Measurements from ENCODE around the gene TXLNG.
"Not testable (repeated sequence)": the region's sequence is repeated elsewhere in the genome, so short reads cannot be mapped to it uniquely, and the experiment has no call there.

TXLNG gene

DNA sequence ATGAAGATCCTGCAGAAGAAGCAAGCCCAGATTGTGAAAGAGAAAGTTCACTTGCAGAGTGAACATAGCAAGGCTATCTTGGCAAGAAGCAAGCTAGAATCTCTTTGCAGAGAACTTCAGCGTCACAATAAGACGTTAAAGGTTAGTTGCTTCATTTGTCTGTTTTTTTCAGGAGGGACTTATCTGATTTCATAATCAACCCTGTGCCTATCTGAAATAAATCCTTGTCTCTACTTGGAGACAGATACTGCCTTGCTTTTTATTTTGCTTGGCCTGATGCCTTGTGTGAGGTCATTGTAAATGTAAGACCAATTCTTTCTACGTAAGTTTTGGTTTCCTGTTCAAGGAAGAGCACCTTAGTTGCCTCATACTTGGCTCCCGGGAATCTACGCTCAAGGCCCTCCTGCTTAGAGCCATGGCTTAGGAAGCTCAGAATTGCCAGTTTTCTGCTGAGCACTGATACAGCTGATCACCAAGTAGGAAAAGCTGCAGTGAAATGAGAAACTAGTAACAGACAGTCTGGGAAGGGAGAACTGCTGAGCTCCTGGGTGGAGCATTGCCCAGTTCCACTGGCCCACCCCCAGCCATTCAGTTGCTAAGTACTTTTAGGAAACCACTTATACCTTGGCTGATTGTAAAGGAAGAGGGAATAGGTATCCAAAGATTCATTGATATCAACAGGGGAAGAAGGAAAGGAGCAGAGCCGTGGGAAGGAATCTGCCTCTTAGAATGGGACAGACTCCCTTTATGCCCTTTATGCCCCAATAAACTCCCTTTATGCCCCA lies 42.0 kb downstream of the TXLNG start:
- DNase-seq: no peak
- in situ Hi-C loops (cut with MboI; ENCODE audit: low pct_unique_long_range_greater_than_20kb, low sequenced_read_pairs): no loop called here

DNA sequence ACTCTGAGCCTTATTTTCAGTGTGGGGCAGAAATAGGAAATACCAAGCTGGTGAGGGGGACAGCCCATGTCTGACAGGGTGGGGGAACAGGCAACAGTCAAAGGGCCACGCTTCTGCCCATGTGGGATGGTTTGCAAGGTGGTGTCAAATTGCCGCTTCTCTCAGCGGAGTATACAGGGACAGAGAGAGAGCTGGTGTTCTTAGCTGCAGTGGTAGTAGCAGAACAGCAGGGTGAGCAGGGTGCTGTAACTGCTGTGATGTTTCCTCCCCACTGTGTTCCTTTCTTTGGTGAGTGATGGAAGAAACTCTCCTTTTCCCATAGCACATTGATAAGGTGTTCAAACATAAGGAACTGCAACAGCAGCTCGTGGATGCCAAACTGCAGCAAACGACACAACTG lies 46.0 kb downstream of the TXLNG start:
- no peak for DNase-seq
- in situ Hi-C loops (cut with MboI; ENCODE audit: low pct_unique_long_range_greater_than_20kb, low sequenced_read_pairs): no loop called here

DNA sequence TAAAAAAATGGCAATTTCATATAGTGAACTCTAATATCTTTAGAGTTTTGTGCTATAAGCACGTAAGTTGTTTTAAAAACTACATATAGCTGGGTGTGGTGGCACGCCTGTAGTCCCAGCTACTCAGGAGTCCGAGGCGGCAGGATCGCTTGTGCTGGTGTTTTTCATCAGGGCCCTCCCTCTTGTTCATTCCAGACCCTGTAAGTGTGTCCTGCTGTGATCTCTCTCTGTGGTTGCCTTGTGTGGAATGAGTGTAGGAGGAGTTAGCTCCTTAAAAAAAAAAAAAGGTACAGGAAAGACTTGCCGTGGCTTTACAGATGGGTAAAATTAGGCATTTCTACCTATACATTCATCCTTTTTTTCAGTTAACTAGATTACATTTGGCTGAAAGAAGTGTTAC lies 48.5 kb downstream of the TXLNG start:
- in situ Hi-C loops (cut with MboI; ENCODE audit: low pct_unique_long_range_greater_than_20kb, low sequenced_read_pairs): no loop called here
- DNase-seq: no peak

DNA sequence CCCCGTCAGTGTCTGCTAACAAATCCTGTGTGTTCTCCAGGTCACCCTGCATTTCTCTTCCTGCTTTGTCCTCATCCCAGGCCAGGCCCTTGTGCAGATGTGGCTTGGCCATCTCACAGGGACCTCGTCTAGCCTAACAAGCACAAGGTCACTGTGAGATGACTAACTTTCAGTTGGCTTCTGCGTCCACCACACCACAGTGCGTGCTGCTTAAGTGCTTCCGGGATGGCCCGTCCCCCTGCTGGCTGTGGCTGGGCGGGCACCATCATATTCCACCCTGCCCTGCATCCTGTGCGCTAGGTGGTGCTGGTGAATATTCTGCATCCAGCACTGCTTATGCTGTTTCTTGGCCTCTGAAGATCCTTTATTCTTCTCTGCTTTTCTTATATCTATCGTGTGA lies 50.1 kb downstream of the TXLNG start:
- in situ Hi-C loops (cut with MboI; ENCODE audit: low pct_unique_long_range_greater_than_20kb, low sequenced_read_pairs): no loop called here

DNA sequence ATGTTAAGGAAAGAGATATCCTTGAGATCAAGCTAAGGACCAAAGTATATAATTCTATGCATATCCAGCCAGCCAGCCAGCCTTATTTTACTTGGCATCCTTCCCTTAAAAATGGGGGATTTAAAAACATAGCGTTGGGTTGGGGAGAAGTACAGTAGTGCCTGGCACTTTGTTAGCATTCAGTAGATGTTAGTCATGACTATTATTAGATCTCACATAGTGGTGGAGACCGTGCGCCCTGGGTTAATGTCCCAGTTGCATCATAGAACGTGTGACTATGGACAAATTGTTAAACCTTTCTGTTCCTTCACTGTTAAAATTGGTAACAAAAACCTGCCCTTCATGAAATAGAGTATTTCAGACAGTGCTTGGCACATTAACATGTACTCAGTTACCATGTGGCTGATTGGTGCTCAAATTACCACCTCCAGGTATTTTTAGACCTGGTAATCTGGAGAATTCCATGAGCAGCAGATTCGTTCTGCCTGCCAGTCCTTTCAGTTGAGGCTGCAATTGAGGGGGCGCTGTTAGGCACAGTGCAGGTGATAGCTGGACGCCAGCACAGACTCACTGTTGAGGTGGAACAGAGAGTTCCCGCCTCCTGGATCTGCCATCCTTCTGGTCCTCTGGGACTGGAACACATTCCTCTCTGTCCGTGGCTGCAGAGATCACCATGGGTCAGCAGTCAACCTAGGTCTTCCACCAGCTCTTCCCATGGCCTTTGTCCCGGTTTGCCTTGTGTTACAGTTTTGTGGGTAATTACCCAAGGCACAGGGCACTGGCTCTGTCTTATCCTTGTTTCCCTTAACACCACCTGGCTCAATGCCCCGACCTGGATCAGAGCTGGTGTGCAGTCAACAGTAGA lies 52.2 kb downstream of the TXLNG start:
- no peak for DNase-seq
- in situ Hi-C loops (cut with MboI; ENCODE audit: low pct_unique_long_range_greater_than_20kb, low sequenced_read_pairs): no loop called here

More for the DNA sequence above, 50.1 kb downstream of the TXLNG start:
- DNase-seq: peak; percentile 29

DNA sequence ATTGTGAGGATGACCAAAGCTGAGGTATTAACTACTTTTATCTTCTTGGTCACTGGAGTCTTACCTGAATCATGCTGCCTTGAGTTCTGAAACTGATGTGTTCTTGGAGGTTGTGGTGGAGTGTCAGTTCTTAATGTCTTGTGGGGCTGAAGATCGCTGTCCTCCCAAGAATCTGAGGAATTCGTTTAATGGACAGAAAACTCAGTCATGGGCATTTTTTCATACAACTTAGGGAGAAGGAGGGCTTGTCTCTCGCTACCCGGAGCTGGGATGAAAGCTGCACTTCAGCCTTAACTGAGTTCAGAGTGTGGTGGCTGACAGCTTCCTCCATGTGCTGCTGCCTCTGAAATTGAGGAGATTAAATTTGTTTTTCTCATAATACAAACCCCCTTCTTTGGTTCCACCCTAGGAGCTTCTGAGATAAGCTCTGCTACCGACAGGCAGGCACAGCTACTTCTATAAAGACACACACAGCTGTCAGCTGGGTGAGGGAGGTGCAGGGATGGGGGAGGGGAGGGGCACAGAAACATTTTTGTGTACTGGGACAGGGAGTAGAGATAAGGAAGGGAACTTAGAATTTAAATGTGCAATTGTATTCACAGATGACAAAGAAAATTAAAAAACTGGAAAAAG lies 53.1 kb downstream of the TXLNG start:
- DNase-seq: no peak
- in situ Hi-C loops (cut with MboI; ENCODE audit: low pct_unique_long_range_greater_than_20kb, low sequenced_read_pairs): no loop called here

DNA sequence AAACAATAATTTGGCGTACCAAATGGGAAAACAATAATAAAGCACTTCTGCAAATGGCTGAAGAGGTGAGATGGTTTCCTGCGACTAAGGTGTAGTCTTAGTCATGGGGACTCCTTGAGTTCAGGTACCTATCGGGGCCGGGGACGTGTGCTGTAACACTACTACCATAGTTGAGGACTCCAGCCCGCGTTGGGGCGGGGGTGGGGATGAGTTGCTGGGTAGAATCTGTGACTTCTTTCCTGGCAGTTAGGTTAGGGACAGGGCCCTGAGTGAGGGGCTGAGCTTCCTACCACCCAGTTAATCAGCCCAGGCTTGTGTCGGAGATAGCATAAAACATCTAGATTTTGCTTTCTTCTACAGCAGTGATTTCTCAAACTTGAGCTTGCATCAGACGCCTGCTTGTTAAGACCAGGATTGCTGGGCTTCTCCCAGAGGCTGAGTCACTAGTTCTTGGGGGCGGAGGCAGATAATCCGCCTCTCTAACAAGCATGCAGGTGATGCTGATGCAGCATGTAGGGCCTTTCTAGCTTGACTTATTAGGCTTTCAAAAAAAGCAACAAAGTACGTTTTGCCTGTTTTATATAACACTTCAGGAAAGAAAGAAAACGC lies 53.7 kb downstream of the TXLNG start:
- in situ Hi-C loops (cut with MboI; ENCODE audit: low pct_unique_long_range_greater_than_20kb, low sequenced_read_pairs): no loop called here
- DNase-seq: no peak

DNA sequence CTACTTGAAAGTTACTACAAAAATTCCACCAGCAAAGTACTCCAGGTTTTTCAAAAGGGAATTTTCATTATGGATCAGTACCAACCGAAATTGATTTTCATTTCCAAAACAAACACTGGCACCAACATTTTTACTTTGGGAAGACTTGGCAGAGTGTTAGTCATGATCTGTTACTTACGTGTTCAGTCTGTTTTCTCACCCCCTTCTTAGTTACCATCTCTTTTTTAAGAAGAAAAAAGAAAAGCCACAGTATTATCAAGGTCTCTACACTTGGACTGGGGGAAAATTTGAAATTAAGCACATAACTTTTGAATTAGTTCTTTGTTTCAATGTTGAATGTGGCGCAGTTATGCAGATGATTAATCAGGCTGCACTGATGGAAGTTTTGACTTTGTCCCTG lies 56.4 kb downstream of the TXLNG start:
- in situ Hi-C loops (cut with MboI; ENCODE audit: low pct_unique_long_range_greater_than_20kb, low sequenced_read_pairs): no loop called here

DNA sequence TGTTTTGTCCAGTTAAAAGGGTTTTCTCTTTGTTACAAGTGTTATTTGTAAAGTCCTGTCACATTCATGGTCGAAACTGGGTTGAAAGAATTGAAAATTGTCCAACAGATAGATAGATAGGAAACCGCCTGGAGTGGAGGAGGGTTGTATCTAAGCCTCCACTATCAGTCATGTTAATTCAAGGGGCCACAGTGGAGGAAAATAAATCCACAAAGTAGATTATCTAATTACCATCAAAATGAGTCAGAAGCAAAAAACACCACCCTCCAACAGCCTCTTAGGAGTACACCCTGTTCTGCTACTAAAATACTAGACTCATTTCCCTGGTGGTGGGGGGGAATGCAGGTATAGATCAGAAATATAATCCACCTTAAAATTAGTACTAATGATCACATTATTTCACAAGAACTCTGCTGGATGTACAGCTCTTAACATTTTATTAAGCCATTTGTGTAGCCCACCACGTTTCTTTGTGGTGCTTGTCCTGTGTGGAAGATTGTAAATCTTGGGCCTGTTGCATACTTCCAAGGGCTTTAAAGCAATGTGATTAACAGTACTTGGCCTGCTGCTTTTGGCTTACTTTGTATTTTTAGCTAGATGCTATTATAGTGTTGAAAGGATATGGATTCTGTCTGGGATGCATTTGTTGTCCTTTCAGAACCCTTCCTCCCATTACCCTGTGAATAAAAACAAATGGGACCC lies 57.1 kb downstream of the TXLNG start:
- in situ Hi-C loops (cut with MboI; ENCODE audit: low pct_unique_long_range_greater_than_20kb, low sequenced_read_pairs): no loop called here

More for the DNA sequence above, 56.4 kb downstream of the TXLNG start:
- no peak for DNase-seq

DNA sequence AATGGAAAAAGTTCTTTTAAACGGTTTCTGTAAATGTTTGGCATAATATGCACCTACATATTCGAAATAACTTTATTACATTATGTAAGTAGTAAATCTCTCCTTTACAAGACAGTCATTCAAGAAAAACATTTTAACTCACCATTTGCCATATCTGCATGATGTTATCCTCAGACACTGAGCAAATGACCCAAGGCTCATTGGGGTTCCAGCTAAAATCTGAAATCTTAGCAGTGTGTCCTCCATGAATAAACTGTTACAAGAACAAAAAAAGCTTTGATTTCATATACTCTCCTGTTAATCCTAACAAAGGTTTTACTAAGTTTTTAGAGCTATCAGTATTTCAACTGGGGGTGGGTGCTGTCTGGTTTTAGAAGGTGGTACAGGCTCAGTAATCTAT lies 59.4 kb downstream of the TXLNG start:
- in situ Hi-C loops (cut with MboI; ENCODE audit: low pct_unique_long_range_greater_than_20kb, low sequenced_read_pairs): no loop called here
- no peak for DNase-seq

More for the DNA sequence above, 57.1 kb downstream of the TXLNG start:
- no peak for DNase-seq

DNA sequence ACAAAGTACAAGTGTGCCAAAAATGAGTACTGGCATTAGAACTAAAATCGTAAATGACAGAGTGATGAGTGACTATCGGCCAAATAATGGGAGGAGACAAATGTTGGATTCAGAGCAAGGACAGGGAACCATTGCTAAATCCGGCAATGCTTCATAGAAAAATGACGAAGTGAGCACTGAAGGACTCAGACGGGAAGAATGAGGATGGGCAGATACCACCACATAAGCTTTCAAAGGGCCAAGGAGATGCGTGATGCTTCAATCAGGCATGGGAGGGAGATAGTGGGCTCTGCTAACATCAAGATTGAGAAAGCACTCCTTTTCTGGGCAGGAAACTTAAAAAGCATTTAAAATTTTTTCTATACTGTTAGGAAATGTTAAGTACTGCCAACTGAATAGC lies 62.3 kb downstream of the TXLNG start:
- no peak for DNase-seq

DNA sequence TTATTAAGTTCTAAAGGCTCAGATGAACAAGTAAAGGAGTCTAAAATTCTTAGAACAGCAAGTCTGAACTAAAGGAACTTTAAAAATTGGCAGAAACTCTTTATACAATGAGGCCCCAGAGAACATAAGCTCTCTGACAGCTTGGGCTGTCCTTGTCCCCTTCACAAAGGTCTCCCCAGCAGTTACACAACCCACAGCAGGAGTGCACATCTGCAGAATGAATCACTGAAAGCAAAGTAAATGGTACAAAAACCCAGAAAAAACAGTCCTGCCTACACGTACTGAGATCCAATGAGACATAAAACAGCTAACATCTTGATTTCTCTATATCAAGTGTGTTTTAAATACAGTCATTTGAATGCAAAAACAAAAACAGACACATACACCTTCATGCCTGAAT lies 65.2 kb downstream of the TXLNG start:
- DNase-seq: no peak
- in situ Hi-C loops (cut with MboI; ENCODE audit: low pct_unique_long_range_greater_than_20kb, low sequenced_read_pairs): no loop called here

More for the DNA sequence above, 62.3 kb downstream of the TXLNG start:
- in situ Hi-C loops (cut with MboI; ENCODE audit: low pct_unique_long_range_greater_than_20kb, low sequenced_read_pairs): no loop called here

DNA sequence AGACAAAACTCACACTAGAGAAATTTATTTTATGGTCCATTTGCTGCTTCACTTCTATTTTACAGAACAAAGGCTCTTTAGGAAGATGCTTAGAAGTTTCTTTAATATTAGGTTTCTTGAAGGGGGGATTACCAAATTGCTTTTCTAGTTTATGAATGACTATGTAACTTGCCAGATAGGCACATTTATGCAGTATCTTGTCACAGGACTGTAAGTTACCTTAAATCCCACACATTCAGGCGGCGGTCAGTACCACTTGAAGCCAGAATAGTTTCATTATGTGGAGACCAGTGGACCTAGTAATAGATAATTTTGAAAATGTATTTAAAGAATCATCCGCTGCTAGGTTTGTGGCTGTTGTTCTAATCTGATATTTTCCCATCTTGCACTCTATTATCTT lies 65.6 kb downstream of the TXLNG start:
- in situ Hi-C loops (cut with MboI; ENCODE audit: low pct_unique_long_range_greater_than_20kb, low sequenced_read_pairs): no loop called here

DNA sequence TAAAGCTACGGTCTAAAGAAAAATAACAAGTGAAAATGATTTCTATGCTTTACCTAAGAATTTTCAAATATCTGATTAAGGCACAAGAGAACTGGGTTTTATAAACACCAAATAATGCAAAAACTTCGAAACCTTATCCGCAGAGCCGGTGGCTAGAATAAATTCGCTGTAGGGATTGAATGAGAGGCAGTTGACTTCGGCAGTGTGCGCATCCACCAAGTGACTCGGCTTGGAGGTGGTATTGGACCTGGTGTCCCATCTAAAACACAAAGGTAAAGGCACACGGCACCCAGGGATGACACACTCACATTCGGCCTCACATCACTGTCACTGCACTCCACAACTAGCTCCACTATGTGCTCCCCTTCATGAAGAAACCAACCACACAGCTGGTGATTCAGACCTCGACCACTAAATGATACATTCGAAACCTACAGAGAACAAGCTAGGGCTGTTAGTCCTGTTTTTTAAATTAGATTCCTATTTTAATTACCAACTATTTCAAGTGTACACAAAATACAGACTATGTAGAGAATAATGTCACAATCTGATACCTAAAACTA lies 66.4 kb downstream of the TXLNG start:
- no peak for DNase-seq
- in situ Hi-C loops (cut with MboI; ENCODE audit: low pct_unique_long_range_greater_than_20kb, low sequenced_read_pairs): no loop called here

More for the DNA sequence above, 65.6 kb downstream of the TXLNG start:
- DNase-seq: no peak

DNA sequence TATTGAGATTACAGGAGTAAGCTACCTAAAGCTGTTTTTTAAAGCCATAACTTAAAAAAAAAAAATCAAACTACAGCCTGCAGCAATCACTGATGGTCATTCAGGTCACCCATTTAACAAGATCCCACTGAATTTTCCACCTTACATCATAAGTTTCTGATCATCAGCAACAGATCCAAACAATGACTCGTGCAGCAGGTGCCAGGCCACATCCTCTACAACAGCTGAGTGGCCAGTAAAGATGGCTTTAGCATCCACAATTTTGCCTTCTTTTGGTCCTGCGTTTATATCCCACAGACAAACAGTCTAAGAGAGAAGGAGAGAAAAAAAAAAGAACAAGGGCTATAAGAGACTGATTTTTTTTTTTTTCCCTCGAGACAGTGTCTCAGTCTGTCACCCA lies 67.3 kb downstream of the TXLNG start:
- in situ Hi-C loops (cut with MboI; ENCODE audit: low pct_unique_long_range_greater_than_20kb, low sequenced_read_pairs): no loop called here
- DNase-seq: no peak

DNA sequence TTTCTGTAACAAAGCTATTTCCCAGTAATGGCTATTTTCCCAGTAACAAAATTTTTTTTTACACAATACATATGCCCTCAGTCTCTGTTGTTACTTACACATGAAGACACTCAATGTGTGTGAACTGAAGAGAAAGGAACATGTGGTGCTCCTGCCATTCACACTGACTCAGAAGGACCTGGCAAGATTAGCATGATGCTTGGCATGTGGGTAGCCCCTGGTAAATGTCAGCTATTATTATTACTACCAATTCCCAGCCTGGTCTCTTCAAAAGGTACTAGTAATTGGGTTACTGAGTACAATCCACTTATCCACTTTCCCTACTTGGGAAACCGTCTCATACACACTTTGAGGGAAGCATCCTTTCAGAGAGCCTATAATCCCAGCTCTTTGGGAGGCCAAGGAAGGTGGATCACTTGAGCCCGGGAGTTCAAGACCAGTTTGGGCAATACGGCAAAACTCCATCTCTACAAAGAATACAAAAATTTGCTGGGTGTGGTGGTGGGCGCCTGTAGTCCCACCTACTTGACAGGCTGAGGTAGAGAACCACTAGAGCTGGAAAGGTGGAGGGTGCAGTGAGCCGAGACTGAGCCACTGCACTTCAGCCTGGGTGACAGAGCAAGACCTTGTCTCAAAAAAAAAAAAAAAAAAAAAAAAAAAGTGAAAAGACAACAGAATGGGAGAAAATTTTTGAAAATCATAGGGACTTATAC lies 69.3 kb downstream of the TXLNG start:
- in situ Hi-C loops (cut with MboI; ENCODE audit: low pct_unique_long_range_greater_than_20kb, low sequenced_read_pairs): no loop called here
- DNase-seq: no peak

DNA sequence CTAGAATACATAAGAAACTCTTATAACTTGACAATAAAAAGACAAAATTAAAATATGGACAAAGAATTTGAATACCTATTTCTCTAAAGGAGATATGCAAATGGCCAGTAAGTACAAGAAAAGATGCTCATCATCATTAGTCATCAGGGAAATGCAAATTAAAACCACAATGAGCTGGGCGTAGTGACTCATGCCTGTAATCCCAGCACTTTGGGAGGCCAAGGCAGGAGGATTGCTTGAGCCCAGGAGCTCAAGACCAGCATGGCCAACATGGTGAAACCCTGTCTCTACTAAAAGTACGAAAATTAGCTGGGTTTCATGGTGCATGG lies 69.8 kb downstream of the TXLNG start:
- in situ Hi-C loops (cut with MboI; ENCODE audit: low pct_unique_long_range_greater_than_20kb, low sequenced_read_pairs); DNase-seq: not testable (repeated sequence)

DNA sequence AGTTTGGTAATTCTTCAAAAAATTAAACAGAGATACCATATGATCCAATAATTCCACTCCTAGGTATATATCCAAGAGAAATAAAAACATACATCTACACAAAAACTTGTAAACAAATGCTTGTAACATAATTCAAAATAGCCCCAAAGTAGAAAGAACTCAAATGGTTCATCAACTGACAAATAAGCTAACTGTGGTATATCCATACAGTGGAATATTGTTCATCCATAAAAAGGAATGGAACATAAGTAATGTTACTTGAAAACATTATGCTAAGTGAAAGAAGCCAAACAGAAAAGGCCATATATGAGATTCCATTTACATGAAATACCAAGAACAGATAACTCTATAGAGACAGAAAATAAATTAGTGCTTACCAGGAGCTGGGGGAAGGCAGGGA lies 70.5 kb downstream of the TXLNG start:
- no peak for DNase-seq
- in situ Hi-C loops (cut with MboI; ENCODE audit: low pct_unique_long_range_greater_than_20kb, low sequenced_read_pairs): no loop called here

All from KBM-7 (cell line).